Measurements from ENCODE around the gene DTWD2. TPM values are rescaled to one million over a fixed set of nuclear protein-coding genes. Genes with fewer than 3 reads are reported as not detected.
"Not testable (repeated sequence)": the region's sequence is repeated elsewhere in the genome, so short reads cannot be mapped to it uniquely, and the experiment has no call there.

Gene DTWD2
- total RNA-seq, 4 donors from 2014 or later, result 7.1 to 10.5 (median 9.1) TPM

DNA sequence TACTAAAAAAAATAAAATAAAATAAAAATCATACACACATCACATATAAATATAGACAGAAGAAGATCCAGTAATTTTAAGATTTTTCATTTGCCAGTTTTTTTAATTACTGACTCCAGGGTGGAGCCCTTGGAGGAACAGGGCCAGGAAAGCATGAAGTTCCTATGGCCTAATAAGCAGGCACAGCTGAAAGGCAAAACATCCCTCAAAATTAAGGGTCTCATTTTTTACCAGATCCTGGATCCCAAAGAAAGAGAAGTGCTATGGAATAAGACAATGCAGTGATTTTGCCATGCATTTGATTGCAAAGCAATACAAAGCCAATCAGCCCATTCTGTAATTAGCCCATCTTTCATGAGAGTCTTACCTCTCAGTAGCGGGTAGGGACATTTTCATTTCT lies 11.3 kb upstream of the DTWD2 start:
- no peak for DNase-seq (ENCODE audit: extremely low spot score)
- TF ChIP-seq EP300 (IDR thresholded peaks at IDR 0.05) (no peak), POLR2A (IDR thresholded peaks at IDR 0.05; ENCODE audit: low read depth) (no peak), POLR2AphosphoS5 (IDR thresholded peaks at IDR 0.05) (no peak)
- TF ChIP-seq, protein P1, sequence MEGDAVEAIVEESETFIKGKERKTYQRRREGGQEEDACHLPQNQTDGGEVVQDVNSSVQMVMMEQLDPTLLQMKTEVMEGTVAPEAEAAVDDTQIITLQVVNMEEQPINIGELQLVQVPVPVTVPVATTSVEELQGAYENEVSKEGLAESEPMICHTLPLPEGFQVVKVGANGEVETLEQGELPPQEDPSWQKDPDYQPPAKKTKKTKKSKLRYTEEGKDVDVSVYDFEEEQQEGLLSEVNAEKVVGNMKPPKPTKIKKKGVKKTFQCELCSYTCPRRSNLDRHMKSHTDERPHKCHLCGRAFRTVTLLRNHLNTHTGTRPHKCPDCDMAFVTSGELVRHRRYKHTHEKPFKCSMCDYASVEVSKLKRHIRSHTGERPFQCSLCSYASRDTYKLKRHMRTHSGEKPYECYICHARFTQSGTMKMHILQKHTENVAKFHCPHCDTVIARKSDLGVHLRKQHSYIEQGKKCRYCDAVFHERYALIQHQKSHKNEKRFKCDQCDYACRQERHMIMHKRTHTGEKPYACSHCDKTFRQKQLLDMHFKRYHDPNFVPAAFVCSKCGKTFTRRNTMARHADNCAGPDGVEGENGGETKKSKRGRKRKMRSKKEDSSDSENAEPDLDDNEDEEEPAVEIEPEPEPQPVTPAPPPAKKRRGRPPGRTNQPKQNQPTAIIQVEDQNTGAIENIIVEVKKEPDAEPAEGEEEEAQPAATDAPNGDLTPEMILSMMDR (IDR thresholded peaks at IDR 0.05), result no peak
- H3K4me3 ChIP-seq, result no peak overlapping the region
- no peaks in the 10 kb centered on the region for H3K36me3 ChIP-seq
- no peaks in the 10 kb centered on the region for H3K9me3 ChIP-seq
- intact Hi-C loops (cut with DNase I), result no loop called here
- H3K4me1 ChIP-seq, result no peaks in the 10 kb centered on the region
- H3K27me3 ChIP-seq, result no peaks in the 10 kb centered on the region
- 100% methylated on average over 1 of the region's 1 CpG for WGBS
- H3K27ac ChIP-seq (replicated peaks in 1 of 4), result no peak overlapping the region

DNA sequence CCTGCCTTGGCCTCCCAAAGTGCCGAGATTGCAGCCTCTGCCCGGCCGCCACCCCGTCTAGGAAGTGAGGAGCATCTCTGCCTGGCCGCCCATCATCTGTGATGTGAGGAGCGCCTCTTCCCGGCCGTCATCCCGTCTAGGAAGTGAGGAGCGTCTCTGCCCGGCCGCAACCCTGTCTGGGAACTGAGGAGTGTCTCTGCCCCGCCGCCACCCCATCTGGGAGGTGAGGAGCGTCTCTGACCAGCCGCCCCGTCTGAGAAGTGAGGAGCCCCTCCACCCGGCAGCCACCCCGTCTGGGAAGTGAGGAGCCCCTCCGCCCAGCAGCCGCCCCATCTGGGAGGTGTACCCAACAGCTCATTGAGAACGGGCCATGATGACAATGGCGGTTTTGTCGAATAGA lies 10.5 kb upstream of the DTWD2 start:
- WGBS, result no CpG with 5 or more reads among the region's 24 CpGs
- H3K9me3 ChIP-seq; H3K27ac ChIP-seq (replicated peaks in 1 of 4); intact Hi-C loops (cut with DNase I); H3K4me3 ChIP-seq; H3K36me3 ChIP-seq; DNase-seq (ENCODE audit: extremely low spot score); H3K4me1 ChIP-seq; H3K27me3 ChIP-seq: not testable (repeated sequence)

GRCh38 chr5:118996098-118996497 lies 7.8 kb upstream of the DTWD2 start:
- no peak for DNase-seq (ENCODE audit: extremely low spot score)
- Histone ChIP-seq H3K27me3 (no peaks in the 10 kb centered on the region), H3K9me3 (no peaks in the 10 kb centered on the region), H3K27ac (replicated peaks in 1 of 4) (no peak overlapping the region), H3K4me3 (no peak overlapping the region), H3K4me1 (no peaks in the 10 kb centered on the region), H3K36me3 (no peaks in the 10 kb centered on the region)
- no peak for TF ChIP-seq EP300 (IDR thresholded peaks at IDR 0.05)
- no peak for TF ChIP-seq POLR2A (IDR thresholded peaks at IDR 0.05; ENCODE audit: low read depth)
- no peak for TF ChIP-seq POLR2AphosphoS5 (IDR thresholded peaks at IDR 0.05)
- TF ChIP-seq, protein P1 (IDR thresholded peaks at IDR 0.05), result no peak
- WGBS, result 96% methylated on average over 1 of the region's 1 CpG
- intact Hi-C loops (cut with DNase I), result no loop called here

DNA sequence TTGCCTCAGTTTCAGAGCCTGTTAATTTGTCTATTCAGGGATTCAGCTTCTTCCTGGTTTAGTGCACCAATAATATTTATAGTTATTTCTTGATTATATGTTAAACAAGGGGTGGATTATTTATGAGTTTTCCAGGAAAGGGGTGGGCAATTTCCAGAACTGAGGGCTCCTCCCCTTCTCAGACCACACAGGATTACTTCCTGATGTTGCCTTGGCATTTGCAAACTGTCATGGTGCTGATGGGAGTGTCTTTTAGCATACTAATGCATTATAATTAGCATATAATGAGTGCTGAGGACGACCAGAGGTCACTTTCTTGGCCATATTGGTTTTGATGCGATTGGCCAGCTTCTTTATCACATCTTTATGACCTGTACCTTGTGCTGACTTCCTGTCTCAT lies 6.2 kb upstream of the DTWD2 start:
- TF ChIP-seq, protein P1 (IDR thresholded peaks at IDR 0.05), result no peak
- TF ChIP-seq POLR2A (IDR thresholded peaks at IDR 0.05; ENCODE audit: low read depth), result no peak
- TF ChIP-seq POLR2AphosphoS5 (IDR thresholded peaks at IDR 0.05), result no peak
- TF ChIP-seq EP300 (IDR thresholded peaks at IDR 0.05), result no peak
- DNase-seq (ENCODE audit: extremely low spot score), result no peak
- intact Hi-C loops (cut with DNase I), result no loop called here
- no peak overlapping the region for H3K4me3 ChIP-seq
- H3K27ac ChIP-seq (replicated peaks in 1 of 4), result no peak overlapping the region
- 68% methylated on average over 2 of the region's 2 CpGs for WGBS
- no peaks in the 10 kb centered on the region for H3K27me3 ChIP-seq
- no peaks in the 10 kb centered on the region for H3K4me1 ChIP-seq
- H3K36me3 ChIP-seq, result no peaks in the 10 kb centered on the region
- no peaks in the 10 kb centered on the region for H3K9me3 ChIP-seq

- H3K27me3 ChIP-seq; H3K9me3 ChIP-seq; H3K4me3 ChIP-seq; intact Hi-C loops (cut with DNase I); H3K27ac ChIP-seq (replicated peaks in 1 of 4); H3K4me1 ChIP-seq; H3K36me3 ChIP-seq; DNase-seq (ENCODE audit: extremely low spot score): not testable (repeated sequence)
These were observed 4.8 kb upstream of the DTWD2 start for GRCh38 chr5:118993118-118993517.

GRCh38 chr5:118992055-118992454 lies 3.7 kb upstream of the DTWD2 start:
- H3K4me3 ChIP-seq; DNase-seq (ENCODE audit: extremely low spot score); H3K9me3 ChIP-seq; H3K27ac ChIP-seq (replicated peaks in 1 of 4); intact Hi-C loops (cut with DNase I); H3K36me3 ChIP-seq; H3K27me3 ChIP-seq: not testable (repeated sequence)
- peaks cover 0 to 16% (median 14%) of the 10 kb centered on the region in 4 donors for H3K4me1 ChIP-seq
- 96% methylated on average over 3 of the region's 3 CpGs for WGBS

Data from esophagus muscularis mucosa (tissue), 4 donors.